ENCODE measurements around the gene RFNG.

RFNG gene

GRCh38 chr17:82089723-82090548, 38.3 kb upstream of the RFNG start:
- DNase-seq (ENCODE audit: low read depth) = no peak

GRCh38 chr17:82088838-82089722, 37.5 kb upstream of the RFNG start:
- DNase-seq (ENCODE audit: low read depth) = no peak

GRCh38 chr17:82087961-82088837, 36.6 kb upstream of the RFNG start:
- DNase-seq (ENCODE audit: low read depth) = no peak

GRCh38 chr17:82086941-82087906, 35.6 kb upstream of the RFNG start:
- DNase-seq (ENCODE audit: low read depth) = no peak

GRCh38 chr17:82085931-82086764, 34.5 kb upstream of the RFNG start:
- no peak for DNase-seq (ENCODE audit: low read depth)

GRCh38 chr17:82085031-82085861, 33.6 kb upstream of the RFNG start:
- DNase-seq (ENCODE audit: low read depth) = no peak

GRCh38 chr17:82084373-82085030, 32.9 kb upstream of the RFNG start:
- no peak for DNase-seq (ENCODE audit: low read depth)

- no peak for DNase-seq (ENCODE audit: low read depth)
Observed at GRCh38 chr17:82083533-82084359, 32.1 kb upstream of the RFNG start.

- no peak for DNase-seq (ENCODE audit: low read depth)
Observed at GRCh38 chr17:82083009-82083408, 31.4 kb upstream of the RFNG start.

GRCh38 chr17:82082456-82082855, 30.8 kb upstream of the RFNG start:
- DNase-seq (ENCODE audit: low read depth) = no peak

- DNase-seq (ENCODE audit: low read depth) = no peak
Observed at GRCh38 chr17:82081966-82082365, 30.4 kb upstream of the RFNG start.

- no peak for DNase-seq (ENCODE audit: low read depth)
Observed at GRCh38 chr17:82081546-82081945, 29.9 kb upstream of the RFNG start.

- no peak for DNase-seq (ENCODE audit: low read depth)
Observed at GRCh38 chr17:82080789-82081464, 29.3 kb upstream of the RFNG start.

- DNase-seq (ENCODE audit: low read depth) = no peak
Observed at GRCh38 chr17:82080048-82080788, 28.6 kb upstream of the RFNG start.

GRCh38 chr17:82079001-82079677, 27.5 kb upstream of the RFNG start:
- no peak for DNase-seq (ENCODE audit: low read depth)

- no peak for DNase-seq (ENCODE audit: low read depth)
Observed at GRCh38 chr17:82078433-82078832, 26.8 kb upstream of the RFNG start.

Measured in activated T-cell treated with anti-CD3 and anti-CD28 coated beads for 24 hours (primary cell).